Trophoblast cell (in vitro differentiated cells and primary cell): ENCODE measurements around the gene TSHZ2.

Experiments used
- DNase-seq, 2 donors: peaks; one replicate each; pipeline ENCODE4 v3.0.0-alpha.2; 2016
- H2AFZ ChIP-seq: 2 replicates; pipeline ENCODE4 v1.6.1; 2013; ENCODE audit warnings: low read length, moderate library complexity, mild to moderate bottlenecking; ENCODE audit not compliant: insufficient read depth, poor library complexity
- H2AK5ac ChIP-seq: 2 replicates; pipeline ENCODE4 v1.6.1; 2013; ENCODE audit warnings: mild to moderate bottlenecking, low read length
- H2BK120ac ChIP-seq: 2 replicates; pipeline ENCODE4 v1.6.1; 2013; ENCODE audit warnings: low read length, mild to moderate bottlenecking, moderate library complexity; ENCODE audit not compliant: insufficient read depth, poor library complexity
- H2BK12ac ChIP-seq: 2 replicates; pipeline ENCODE4 v1.6.1; 2013; ENCODE audit warnings: mild to moderate bottlenecking, low read length, moderate library complexity
- H2BK5ac ChIP-seq: 2 replicates; pipeline ENCODE4 v1.6.1; 2013; ENCODE audit warnings: low read length, low read depth, moderate library complexity, mild to moderate bottlenecking; ENCODE audit not compliant: poor library complexity
- H3K14ac ChIP-seq: 2 replicates; pipeline ENCODE4 v1.6.1; 2013; ENCODE audit warnings: mild to moderate bottlenecking, low read length
- H3K18ac ChIP-seq: 2 replicates; pipeline ENCODE4 v1.6.1; 2013; ENCODE audit warnings: mild to moderate bottlenecking, low read length
- H3K23ac ChIP-seq: 2 replicates; pipeline ENCODE4 v1.6.1; 2013; ENCODE audit warnings: low read length
- H3K27ac ChIP-seq: 2 replicates; pipeline ENCODE4 v1.5.1; 2013; ENCODE audit warnings: low read depth, mild to moderate bottlenecking, inconsistent platforms, low read length, moderate library complexity
- H3K27me3 ChIP-seq: 2 replicates; pipeline ENCODE4 v1.6.1; 2013; ENCODE audit warnings: inconsistent platforms, mild to moderate bottlenecking, low read length, moderate library complexity; ENCODE audit not compliant: insufficient read depth
- H3K36me3 ChIP-seq, 2 experiments: 1 replicate in 1 of 2; 2 replicates in 1 of 2; pipeline ENCODE4 v1.6.1; 2013; ENCODE audit warnings: low read length in 2 of 2, mild to moderate bottlenecking in 2 of 2, moderate library complexity in 1 of 2; ENCODE audit not compliant: insufficient read depth in 2 of 2, control insufficient read depth in 1 of 2
- H3K4ac ChIP-seq: 2 replicates; pipeline ENCODE4 v1.6.1; 2013; ENCODE audit warnings: low read depth, mild to moderate bottlenecking, low read length, moderate library complexity
- H3K4me1 ChIP-seq, 2 experiments: 1 replicate in 1 of 2; 2 replicates in 1 of 2; pipeline ENCODE4 v1.6.1; 2013; ENCODE audit warnings: low read length in 2 of 2, mild to moderate bottlenecking in 2 of 2, moderate library complexity in 1 of 2; ENCODE audit not compliant: insufficient read depth in 2 of 2, control insufficient read depth in 1 of 2
- H3K4me2 ChIP-seq: 2 replicates; pipeline ENCODE4 v1.6.1; 2013; ENCODE audit warnings: inconsistent platforms, mild to moderate bottlenecking, low read length, moderate library complexity
- H3K4me3 ChIP-seq: 2 replicates; pipeline ENCODE4 v1.5.1; 2013; ENCODE audit warnings: mild to moderate bottlenecking, low read depth, low read length, inconsistent platforms
- H3K79me1 ChIP-seq: one replicate; pipeline ENCODE4 v1.6.1; 2013; ENCODE audit warnings: low read length
- H3K79me2 ChIP-seq: 2 replicates; pipeline ENCODE4 v1.6.1; 2013; ENCODE audit warnings: low read length, mild to moderate bottlenecking; ENCODE audit not compliant: control insufficient read depth, insufficient read depth, poor library complexity
- H3K9ac ChIP-seq: 2 replicates; pipeline ENCODE4 v1.6.1; 2013; ENCODE audit warnings: mild to moderate bottlenecking, low read length
- H3K9me3 ChIP-seq: 2 replicates; pipeline ENCODE4 v1.6.1; 2013; ENCODE audit warnings: low read depth, mild to moderate bottlenecking, control low read depth, inconsistent platforms, low read length; ENCODE audit not compliant: insufficient read depth
- H4K12ac ChIP-seq: 2 replicates; pipeline ENCODE4 v1.6.1; 2013; ENCODE audit warnings: low read depth, mild to moderate bottlenecking, low read length, moderate library complexity
- H4K8ac ChIP-seq: 2 replicates; pipeline ENCODE4 v1.6.1; 2013; ENCODE audit warnings: low read depth, mild to moderate bottlenecking, low read length, moderate library complexity
- H4K91ac ChIP-seq: one replicate; pipeline ENCODE4 v1.6.1; 2013; ENCODE audit warnings: low read depth, mild to moderate bottlenecking, low read length, moderate library complexity
- WGBS: extraction: QIAGEN DNeasy Blood & Tissue Kit; methylation state at CpG from one replicate; pipeline ENCODE4 v1.1.7; 2013; ENCODE audit warnings: missing lambda C conversion rate; ENCODE audit not compliant: insufficient read length, insufficient coverage; ENCODE audit errors: extremely low coverage; 5-methylcytosine and 5-hydroxymethylcytosine counted together

TSHZ2 gene

DNA sequence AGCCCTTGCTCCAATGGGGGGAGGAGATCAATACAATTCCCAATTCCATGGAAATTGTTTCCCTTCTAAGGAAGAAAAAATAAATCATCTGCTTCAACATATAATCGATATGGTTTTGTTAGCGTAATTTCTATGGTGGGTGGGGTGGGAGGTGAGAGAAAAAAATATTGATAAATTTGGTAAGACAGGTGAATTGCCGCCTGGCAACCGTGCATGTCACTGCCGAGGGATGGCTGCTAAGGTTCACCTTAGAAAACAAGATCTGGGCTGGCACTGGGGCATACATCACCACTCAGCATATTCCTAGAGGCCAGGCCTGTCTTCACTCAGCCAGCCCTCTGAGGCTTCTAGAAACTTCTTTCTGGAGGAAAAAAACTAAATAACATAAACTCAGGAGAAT, 517.4 kb downstream of the TSHZ2 start:
- Histone ChIP-seq H3K4me2 (no peak overlapping the region), H4K8ac (no peak overlapping the region), H2BK5ac (no peak overlapping the region), H3K4me1 (no peaks in the 10 kb centered on the region), H2AK5ac (no peak overlapping the region), H3K79me1 (no peaks in the 10 kb centered on the region), H3K4ac (no peak overlapping the region), H2BK120ac (no peak overlapping the region), H3K23ac (no peak overlapping the region), H3K27me3 (no peaks in the 10 kb centered on the region), H3K27ac (no peak overlapping the region), H3K36me3 (no peaks in the 10 kb centered on the region), H3K4me3 (no peak overlapping the region), H2AFZ (no peak overlapping the region), H3K9me3 (no peaks in the 10 kb centered on the region), H3K14ac (no peak overlapping the region), H4K12ac (no peak overlapping the region), H2BK12ac (no peak overlapping the region), H3K9ac (no peak overlapping the region), H3K79me2 (no peaks in the 10 kb centered on the region), H3K18ac (no peak overlapping the region), H4K91ac (no peak overlapping the region)
- DNase-seq = no peak
- no CpG with 5 or more reads among the region's 5 CpGs for WGBS

GRCh38 chr20:53490620-53491019, 518.5 kb downstream of the TSHZ2 start:
- H4K8ac ChIP-seq = no peak overlapping the region
- H3K4me3 ChIP-seq = no peak overlapping the region
- no peak overlapping the region for H2AK5ac ChIP-seq
- no peak overlapping the region for H3K9ac ChIP-seq
- no peaks in the 10 kb centered on the region for H3K79me1 ChIP-seq
- no peak overlapping the region for H3K27ac ChIP-seq
- H2BK120ac ChIP-seq = no peak overlapping the region
- no peak overlapping the region for H2BK12ac ChIP-seq
- H3K4me2 ChIP-seq = no peak overlapping the region
- H4K91ac ChIP-seq = no peak overlapping the region
- no peak overlapping the region for H2BK5ac ChIP-seq
- H3K23ac ChIP-seq = no peak overlapping the region
- WGBS = no CpG with 5 or more reads among the region's 3 CpGs
- H3K9me3 ChIP-seq = no peaks in the 10 kb centered on the region
- no peak overlapping the region for H2AFZ ChIP-seq
- no peaks in the 10 kb centered on the region for H3K27me3 ChIP-seq
- no peak overlapping the region for H3K4ac ChIP-seq
- no peaks in the 10 kb centered on the region for H3K4me1 ChIP-seq
- no peaks in the 10 kb centered on the region for H3K36me3 ChIP-seq
- DNase-seq = no peak
- H4K12ac ChIP-seq = no peak overlapping the region
- no peaks in the 10 kb centered on the region for H3K79me2 ChIP-seq
- H3K14ac ChIP-seq = no peak overlapping the region
- H3K18ac ChIP-seq = no peak overlapping the region

GRCh38 chr20:53491462-53491861, 519.3 kb downstream of the TSHZ2 start:
- Histone ChIP-seq H3K27me3 (no peaks in the 10 kb centered on the region), H2BK5ac (no peak overlapping the region), H3K79me2 (no peaks in the 10 kb centered on the region), H3K27ac (no peak overlapping the region), H3K4ac (no peak overlapping the region), H2BK12ac (no peak overlapping the region), H3K79me1 (no peaks in the 10 kb centered on the region), H3K36me3 (no peaks in the 10 kb centered on the region), H3K4me3 (no peak overlapping the region), H2AK5ac (no peak overlapping the region), H4K12ac (no peak overlapping the region), H3K23ac (no peak overlapping the region), H4K91ac (no peak overlapping the region), H3K9ac (no peak overlapping the region), H3K14ac (no peak overlapping the region), H3K18ac (no peak overlapping the region), H2AFZ (no peak overlapping the region), H3K9me3 (no peaks in the 10 kb centered on the region), H2BK120ac (no peak overlapping the region), H4K8ac (no peak overlapping the region), H3K4me2 (no peak overlapping the region), H3K4me1 (no peaks in the 10 kb centered on the region)
- WGBS = no CpG with 5 or more reads among the region's 5 CpGs
- no peak for DNase-seq

DNA sequence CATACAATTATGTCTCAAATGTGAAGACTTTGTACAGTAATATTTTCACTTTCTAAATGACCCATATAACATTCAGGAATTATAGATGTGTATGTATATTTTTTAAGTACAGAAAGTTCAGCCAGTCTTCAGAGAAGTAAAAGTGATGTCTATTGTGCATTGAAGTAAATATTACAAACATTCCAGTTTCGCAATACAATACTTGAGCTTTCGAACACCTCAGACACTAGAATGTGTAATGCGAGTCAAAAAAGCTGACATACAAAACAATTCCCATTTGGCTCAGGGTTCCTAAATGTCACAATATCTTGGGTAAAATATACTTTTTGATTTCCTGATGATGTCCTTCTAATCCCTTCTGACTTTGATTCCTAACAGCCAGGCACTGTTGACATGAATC, 520.1 kb downstream of the TSHZ2 start:
- no peak overlapping the region for H3K23ac ChIP-seq
- no peak overlapping the region for H3K4me3 ChIP-seq
- H2AK5ac ChIP-seq = no peak overlapping the region
- peak in 1 of 2 donors; percentile 79 for DNase-seq
- H3K9ac ChIP-seq = no peak overlapping the region
- no peaks in the 10 kb centered on the region for H3K27me3 ChIP-seq
- H2AFZ ChIP-seq = no peak overlapping the region
- H3K14ac ChIP-seq = no peak overlapping the region
- no CpG with 5 or more reads among the region's 3 CpGs for WGBS
- no peak overlapping the region for H2BK120ac ChIP-seq
- no peak overlapping the region for H4K91ac ChIP-seq
- H3K9me3 ChIP-seq = no peaks in the 10 kb centered on the region
- H4K12ac ChIP-seq = no peak overlapping the region
- no peaks in the 10 kb centered on the region for H3K4me1 ChIP-seq
- no peak overlapping the region for H3K18ac ChIP-seq
- H2BK5ac ChIP-seq = no peak overlapping the region
- no peak overlapping the region for H3K4me2 ChIP-seq
- no peak overlapping the region for H3K27ac ChIP-seq
- H3K79me2 ChIP-seq = no peaks in the 10 kb centered on the region
- no peaks in the 10 kb centered on the region for H3K79me1 ChIP-seq
- no peak overlapping the region for H4K8ac ChIP-seq
- no peaks in the 10 kb centered on the region for H3K36me3 ChIP-seq
- H2BK12ac ChIP-seq = no peak overlapping the region
- H3K4ac ChIP-seq = no peak overlapping the region
